NB4 (cell line): Measurements from ENCODE around the gene ZCCHC14.
A peak's percentile ranks its signal among the peaks of the same experiment; 100 is the strongest.

Experiments
- DNase-seq: peaks from one replicate; pipeline ENCODE4 v3.0.0; 2010; ENCODE audit warnings: low read depth
- H3K4me3 ChIP-seq: one replicate; pipeline ENCODE4 v1.5.1; 2011; ENCODE audit warnings: mild to moderate bottlenecking, low read depth, low read length, moderate library complexity
- CTCF ChIP-seq: IDR thresholded peaks from one replicate; pipeline ENCODE4 v1.5.1; 2012; ENCODE audit warnings: low read depth, low read length
- MAX ChIP-seq: IDR thresholded peaks from 2 replicates; pipeline ENCODE4 v1.6.1; 2011; ENCODE audit warnings: low read depth, low read length
- MYC ChIP-seq: IDR thresholded peaks from 2 replicates; pipeline ENCODE4 v1.6.1; 2011; ENCODE audit warnings: low read depth, low read length
- POLR2A ChIP-seq: IDR thresholded peaks from 2 replicates; pipeline ENCODE4 v1.6.1; 2011; ENCODE audit warnings: mild to moderate bottlenecking; ENCODE audit not compliant: insufficient read length; ENCODE audit errors: extremely low read depth

ZCCHC14 gene

GRCh38 chr16:87461466-87461991, 31.3 kb downstream of the ZCCHC14 start:
- TF ChIP-seq MYC (no peak), POLR2A (no peak), MAX (no peak), CTCF (no peak)
- DNase-seq = no peak
- H3K4me3 ChIP-seq = no peak overlapping the region

GRCh38 chr16:87460936-87461335, 31.9 kb downstream of the ZCCHC14 start:
- no peak for TF ChIP-seq CTCF
- TF ChIP-seq POLR2A = no peak
- no peak for TF ChIP-seq MAX
- TF ChIP-seq MYC = no peak
- H3K4me3 ChIP-seq = no peak overlapping the region
- no peak for DNase-seq

- TF ChIP-seq CTCF = no peak
- TF ChIP-seq POLR2A = no peak
- no peak for TF ChIP-seq MYC
- TF ChIP-seq MAX = no peak
- H3K4me3 ChIP-seq = no peak overlapping the region
- DNase-seq = no peak
These were observed 33.0 kb downstream of the ZCCHC14 start for GRCh38 chr16:87459833-87460232.

- no peak for TF ChIP-seq CTCF
- no peak for TF ChIP-seq MAX
- no peak for TF ChIP-seq POLR2A
- TF ChIP-seq MYC = no peak
- DNase-seq = no peak
- H3K4me3 ChIP-seq = no peak overlapping the region
These were observed 33.8 kb downstream of the ZCCHC14 start for GRCh38 chr16:87459027-87459426.

GRCh38 chr16:87458424-87458915, 34.4 kb downstream of the ZCCHC14 start:
- no peak for DNase-seq
- no peak for TF ChIP-seq MAX
- TF ChIP-seq POLR2A = no peak
- no peak for TF ChIP-seq MYC
- H3K4me3 ChIP-seq = no peak overlapping the region

GRCh38 chr16:87457709-87458423, 35.0 kb downstream of the ZCCHC14 start:
- peak; percentile 51 for DNase-seq
- TF ChIP-seq CTCF = no peak
- TF ChIP-seq MYC = no peak
- TF ChIP-seq POLR2A = no peak
- no peak for TF ChIP-seq MAX
- no peak overlapping the region for H3K4me3 ChIP-seq
